ENCODE results near the gene BCAT1. TPM values are rescaled to one million over a fixed set of nuclear protein-coding genes. Genes with fewer than 3 reads are reported as not detected.
"Not testable (repeated sequence)": the region's sequence is repeated elsewhere in the genome, so short reads cannot be mapped to it uniquely, and the experiment has no call there.

BCAT1 gene
- total and polyA plus RNA-seq, 2 of the 8 experiments (the other 6 are each of a cell fraction or from before 2014, with no cell fraction given) = 19.7 to 263 TPM

DNA sequence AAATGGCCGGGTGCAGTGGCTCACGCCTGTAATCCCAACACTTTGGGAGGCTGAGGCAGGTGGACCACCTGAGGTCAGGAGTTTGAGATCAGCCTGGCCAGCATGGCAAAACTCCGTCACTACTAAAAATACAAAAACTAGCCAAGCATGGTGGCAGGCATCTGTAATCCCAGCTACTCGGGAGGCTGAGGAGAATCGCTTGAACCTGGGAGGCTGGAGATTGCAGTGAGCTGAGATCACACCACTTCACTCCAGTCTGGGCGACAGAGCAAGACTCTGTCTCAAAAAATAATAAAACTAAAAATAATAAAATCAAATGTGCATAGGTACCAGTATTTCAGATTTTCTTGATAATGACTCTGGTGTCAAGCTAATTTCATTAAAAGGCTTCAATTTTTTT is 9.3 kb downstream of the BCAT1 start:
- H4K20me1 ChIP-seq (replicated peaks in 1 of 2; ENCODE audit: control insufficient read depth in 1 of 2, insufficient read depth in 2 of 2, low read length in 2 of 2); CTCF ChIA-PET (ENCODE audit: partially characterized antibody); DNase-seq (ENCODE audit: low read depth in 1 of 2, low spot score in 2 of 2): not testable (repeated sequence)

More for the DNA sequence above, 9.3 kb downstream of the BCAT1 start:
- not testable (repeated sequence) for H4K91ac ChIP-seq (replicated peaks; ENCODE audit: insufficient read length, low read length); H3K56ac ChIP-seq (replicated peaks; ENCODE audit: insufficient read length, low read depth, low read length); H3K4me2 ChIP-seq (ENCODE audit: insufficient read depth in 1 of 2, low read depth in 2 of 2, low read length in 2 of 2); H2AFZ ChIP-seq (ENCODE audit: low read length); H2BK15ac ChIP-seq (ENCODE audit: low read length); H3K27me3 ChIP-seq (replicated peaks in 1 of 4; ENCODE audit: control insufficient read depth in 3 of 4, extremely low read depth in 1 of 4, insufficient read depth in 3 of 4, low read length in 3 of 4); H3K4me3 ChIP-seq (ENCODE audit: extremely low read depth in 1 of 4, insufficient read depth in 2 of 4, low read depth in 3 of 4, low read length in 4 of 4); H3K23me2 ChIP-seq (ENCODE audit: low read depth, low read length); H3K9me3 ChIP-seq (ENCODE audit: insufficient read depth in 2 of 2, low read depth in 1 of 2, low read length in 1 of 2); H3K18ac ChIP-seq (ENCODE audit: extremely low read depth, low read length); H2BK12ac ChIP-seq (ENCODE audit: low read depth, low read length); H4K5ac ChIP-seq (ENCODE audit: insufficient read length, low read depth, low read length); H3K23ac ChIP-seq (ENCODE audit: insufficient read length); H3K4ac ChIP-seq (replicated peaks; ENCODE audit: insufficient read length, low read depth, low read length); H2BK120ac ChIP-seq (replicated peaks; ENCODE audit: low read depth, low read length); H3K9ac ChIP-seq (replicated peaks in 1 of 4; ENCODE audit: extremely low read depth in 1 of 4, low read depth in 3 of 4, low read length in 3 of 4); H4K8ac ChIP-seq (ENCODE audit: extremely low read depth, insufficient read depth, low read length); H2AK5ac ChIP-seq (ENCODE audit: low read depth, low read length); H3K14ac ChIP-seq (ENCODE audit: insufficient read length); H2BK5ac ChIP-seq (ENCODE audit: low read depth, low read length); FAIRE-seq; H2BK20ac ChIP-seq (ENCODE audit: low read length); H3K27ac ChIP-seq (ENCODE audit: low read depth, low read length)
- POLR2A ChIA-PET (ENCODE audit: partially characterized antibody) = interaction anchor here (1.2 to 22.8 kb wide), 5 partner anchors 6 to 36 kb away, joined by 4 to 468 read pairs (median 7); partner anchors contain the start of gene BCAT1
- peaks cover 39 to 99% of the 10 kb centered on the region in 2 experiments for H3K79me2 ChIP-seq (ENCODE audit: control insufficient read depth in 1 of 2, insufficient read depth in 2 of 2, low read length in 2 of 2)
- peaks cover 15% of the 10 kb centered on the region for H3K79me1 ChIP-seq (ENCODE audit: low read depth, low read length)
- peaks cover 0 to 20% (median 4%) of the 10 kb centered on the region in 4 experiments; a peak in 4 of 8 replicates for H3K36me3 ChIP-seq (ENCODE audit: control insufficient read depth in 2 of 4, insufficient read depth in 4 of 4, low read length in 3 of 4)
- peaks cover 0 to 15% (median 13%) of the 10 kb centered on the region in 4 experiments; a peak in 3 of 7 replicates for H3K4me1 ChIP-seq (replicated peaks in 1 of 4; ENCODE audit: control insufficient read depth in 3 of 4, insufficient read depth in 4 of 4, low read length in 3 of 4)
- 83% methylated on average over 6 of the region's 6 CpGs; no CpG with 5 or more reads in 1 of the 2 experiments for WGBS, 2 experiments (ENCODE audit: extremely low coverage in 1 of 2, insufficient coverage in 1 of 2, insufficient read length in 1 of 2, insufficient replicate concordance in 2 of 2, low coverage in 1 of 2, low lambda C conversion rate in 2 of 2, missing lambda C conversion rate in 1 of 2)

All from H1 (cell line).